Stomach (tissue), 4 donors: ENCODE measurements around the gene TTL.

Experiments used
- POLR2A ChIP-seq, 4 donors: fragments of 450-650 bp; IDR thresholded peaks; one replicate each; pipeline ENCODE4 v1.6.1; 2016; ENCODE audit warnings: antibody characterized with exemption in 4 of 4, control low read depth in 2 of 4, mild to moderate bottlenecking in 1 of 4, moderate library complexity in 1 of 4
- POLR2AphosphoS5 ChIP-seq, 3 donors: sonication (generic); formaldehyde crosslinking; IDR thresholded peaks; one replicate each; pipeline ENCODE4 v1.6.1; 2016; ENCODE audit warnings: antibody characterized with exemption in 3 of 3
- TF ChIP-seq, protein P1 (sequence below), 7 experiments: fragments of 450-650 bp in 4 of 7; fragments of 200-600 bp in 3 of 7; sonication (generic) in 3 of 7; IDR thresholded peaks; one replicate each; pipeline ENCODE4 v1.5.1; 2016 to 2019; ENCODE audit warnings: antibody characterized with exemption in 7 of 7, control low read depth in 2 of 7, mild to moderate bottlenecking in 1 of 7

- TF ChIP-seq POLR2AphosphoS5 (IDR thresholded peaks at IDR 0.05) (no peak), POLR2A (IDR thresholded peaks at IDR 0.05) (no peak)
- TF ChIP-seq, protein P1, sequence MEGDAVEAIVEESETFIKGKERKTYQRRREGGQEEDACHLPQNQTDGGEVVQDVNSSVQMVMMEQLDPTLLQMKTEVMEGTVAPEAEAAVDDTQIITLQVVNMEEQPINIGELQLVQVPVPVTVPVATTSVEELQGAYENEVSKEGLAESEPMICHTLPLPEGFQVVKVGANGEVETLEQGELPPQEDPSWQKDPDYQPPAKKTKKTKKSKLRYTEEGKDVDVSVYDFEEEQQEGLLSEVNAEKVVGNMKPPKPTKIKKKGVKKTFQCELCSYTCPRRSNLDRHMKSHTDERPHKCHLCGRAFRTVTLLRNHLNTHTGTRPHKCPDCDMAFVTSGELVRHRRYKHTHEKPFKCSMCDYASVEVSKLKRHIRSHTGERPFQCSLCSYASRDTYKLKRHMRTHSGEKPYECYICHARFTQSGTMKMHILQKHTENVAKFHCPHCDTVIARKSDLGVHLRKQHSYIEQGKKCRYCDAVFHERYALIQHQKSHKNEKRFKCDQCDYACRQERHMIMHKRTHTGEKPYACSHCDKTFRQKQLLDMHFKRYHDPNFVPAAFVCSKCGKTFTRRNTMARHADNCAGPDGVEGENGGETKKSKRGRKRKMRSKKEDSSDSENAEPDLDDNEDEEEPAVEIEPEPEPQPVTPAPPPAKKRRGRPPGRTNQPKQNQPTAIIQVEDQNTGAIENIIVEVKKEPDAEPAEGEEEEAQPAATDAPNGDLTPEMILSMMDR (IDR thresholded peaks at IDR 0.05) = no peak
Measured at GRCh38 chr2:112572005-112572404, 90.0 kb downstream of the TTL start.
